ENCODE measurements around the gene PDZD2.

PDZD2 gene

DNA sequence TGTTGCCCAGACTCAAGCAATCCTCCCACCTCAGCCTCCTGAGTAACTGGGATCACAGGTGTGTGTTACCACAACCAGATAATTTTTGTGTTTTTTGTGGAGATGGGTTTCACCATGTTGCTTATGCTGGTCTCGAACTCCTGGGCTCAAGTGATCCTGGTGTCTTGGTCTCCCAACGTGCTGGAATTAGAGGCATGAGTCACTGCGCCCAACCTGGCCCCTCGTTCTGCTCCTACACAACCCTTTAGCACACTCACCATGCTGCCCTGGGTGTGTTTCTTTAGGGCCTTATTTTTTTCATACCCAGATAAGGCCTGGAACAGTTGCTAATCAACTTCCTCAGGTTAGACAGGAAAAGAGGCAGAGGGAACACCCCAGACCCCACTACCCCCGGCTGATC is 2.6 kb downstream of the PDZD2 start:
- no peak overlapping the region for H3K4me3 ChIP-seq
- DNase-seq = no peak
- no peaks in the 10 kb centered on the region for H3K9me3 ChIP-seq
- intact Hi-C loops (cut with DNase I; ENCODE audit: low total_unique reads) = no loop called here
- H3K36me3 ChIP-seq = no peaks in the 10 kb centered on the region
- no peak overlapping the region for H3K27ac ChIP-seq
- peaks cover 0 to 24% (median 11%) of the 10 kb centered on the region in 4 donors for H3K4me1 ChIP-seq
- H3K27me3 ChIP-seq = no peaks in the 10 kb centered on the region
- TF ChIP-seq, protein P1, sequence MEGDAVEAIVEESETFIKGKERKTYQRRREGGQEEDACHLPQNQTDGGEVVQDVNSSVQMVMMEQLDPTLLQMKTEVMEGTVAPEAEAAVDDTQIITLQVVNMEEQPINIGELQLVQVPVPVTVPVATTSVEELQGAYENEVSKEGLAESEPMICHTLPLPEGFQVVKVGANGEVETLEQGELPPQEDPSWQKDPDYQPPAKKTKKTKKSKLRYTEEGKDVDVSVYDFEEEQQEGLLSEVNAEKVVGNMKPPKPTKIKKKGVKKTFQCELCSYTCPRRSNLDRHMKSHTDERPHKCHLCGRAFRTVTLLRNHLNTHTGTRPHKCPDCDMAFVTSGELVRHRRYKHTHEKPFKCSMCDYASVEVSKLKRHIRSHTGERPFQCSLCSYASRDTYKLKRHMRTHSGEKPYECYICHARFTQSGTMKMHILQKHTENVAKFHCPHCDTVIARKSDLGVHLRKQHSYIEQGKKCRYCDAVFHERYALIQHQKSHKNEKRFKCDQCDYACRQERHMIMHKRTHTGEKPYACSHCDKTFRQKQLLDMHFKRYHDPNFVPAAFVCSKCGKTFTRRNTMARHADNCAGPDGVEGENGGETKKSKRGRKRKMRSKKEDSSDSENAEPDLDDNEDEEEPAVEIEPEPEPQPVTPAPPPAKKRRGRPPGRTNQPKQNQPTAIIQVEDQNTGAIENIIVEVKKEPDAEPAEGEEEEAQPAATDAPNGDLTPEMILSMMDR (IDR thresholded peaks at IDR 0.05) = no peak

DNA sequence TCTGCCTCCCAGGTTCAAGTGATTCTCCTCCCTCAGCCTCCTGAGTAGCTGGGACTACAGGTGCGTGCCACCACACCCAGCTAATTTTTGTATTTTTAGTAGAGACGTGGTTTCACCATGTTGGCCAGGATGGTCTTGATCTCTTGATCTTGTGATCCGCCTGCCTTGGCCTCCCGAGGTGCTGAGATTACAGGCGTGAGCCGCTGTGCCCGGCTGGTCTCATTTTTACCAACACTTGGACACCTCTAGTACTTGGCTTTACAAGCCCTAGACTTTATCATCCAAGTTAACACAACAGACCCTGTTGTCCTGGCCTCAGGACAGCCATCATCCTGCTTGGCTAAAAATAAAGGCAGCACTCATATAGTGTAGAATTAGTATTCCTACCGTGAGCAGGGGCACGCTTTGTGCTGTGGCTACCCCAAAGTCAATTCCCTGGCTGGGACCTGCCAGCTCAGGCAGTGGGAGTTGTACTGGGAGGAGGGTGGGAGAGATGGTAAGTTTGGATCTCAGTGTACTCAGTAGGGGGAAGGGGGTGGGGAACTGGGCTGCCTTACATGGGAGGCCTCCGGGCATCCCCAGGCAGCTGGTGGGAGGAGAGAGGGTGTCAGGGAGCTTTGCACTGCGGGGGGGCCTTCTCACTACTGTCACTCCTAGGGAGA is 6.6 kb downstream of the PDZD2 start:
- Histone ChIP-seq H3K27me3 (no peaks in the 10 kb centered on the region), H3K4me3 (no peak overlapping the region), H3K36me3 (no peaks in the 10 kb centered on the region), H3K9me3 (no peaks in the 10 kb centered on the region), H3K4me1 (no peaks in the 10 kb centered on the region), H3K27ac (no peak overlapping the region)
- intact Hi-C loops (cut with DNase I; ENCODE audit: low total_unique reads) = no loop called here
- no peak for DNase-seq
- TF ChIP-seq, protein P1 (IDR thresholded peaks at IDR 0.05) = no peak

DNA sequence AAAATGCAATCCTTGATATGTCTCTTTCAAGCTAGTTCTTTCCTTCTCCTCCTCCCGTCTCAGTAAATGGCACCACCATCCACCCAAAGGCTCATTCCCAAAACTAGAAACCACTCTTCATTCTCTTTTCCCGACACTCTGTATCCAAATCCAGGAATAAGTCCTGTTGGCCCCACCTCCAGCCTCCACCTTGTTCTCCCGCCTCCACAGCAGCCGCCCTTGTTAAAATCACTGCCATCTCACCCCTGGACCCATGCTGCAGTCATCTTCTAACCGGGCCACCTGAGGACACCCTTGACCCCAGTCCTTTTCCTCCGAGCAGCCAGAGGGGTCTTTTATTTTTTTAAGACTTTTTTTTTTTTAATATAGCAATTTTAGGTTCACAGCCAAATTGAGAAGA is 9.4 kb downstream of the PDZD2 start:
- TF ChIP-seq, protein P1 (IDR thresholded peaks at IDR 0.05) = no peak
- no peaks in the 10 kb centered on the region for H3K27me3 ChIP-seq
- DNase-seq = no peak
- H3K4me1 ChIP-seq = no peaks in the 10 kb centered on the region
- no peaks in the 10 kb centered on the region for H3K36me3 ChIP-seq
- H3K27ac ChIP-seq = no peak overlapping the region
- intact Hi-C loops (cut with DNase I; ENCODE audit: low total_unique reads) = no loop called here
- no peak overlapping the region for H3K4me3 ChIP-seq
- no peaks in the 10 kb centered on the region for H3K9me3 ChIP-seq

DNA sequence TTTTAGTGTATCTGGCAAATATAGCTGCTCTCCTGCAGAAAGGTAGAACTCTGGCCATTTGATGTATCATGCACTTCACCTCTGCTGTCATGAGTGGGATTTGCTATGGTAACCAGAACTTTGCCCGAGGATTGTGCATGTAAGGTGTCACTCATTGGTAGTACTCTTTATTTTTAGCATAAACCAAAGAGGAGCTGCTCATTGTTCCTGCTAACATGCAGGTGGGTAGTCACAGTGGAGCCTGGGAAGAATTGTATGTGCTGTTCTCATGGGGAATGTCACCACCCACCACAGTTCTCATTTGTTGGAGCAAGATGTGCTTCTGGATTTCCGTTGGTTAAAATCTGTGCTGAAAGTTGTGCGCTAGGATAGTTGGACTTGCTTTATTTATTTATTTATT is 12.3 kb downstream of the PDZD2 start:
- H3K27ac ChIP-seq = no peak overlapping the region

DNA sequence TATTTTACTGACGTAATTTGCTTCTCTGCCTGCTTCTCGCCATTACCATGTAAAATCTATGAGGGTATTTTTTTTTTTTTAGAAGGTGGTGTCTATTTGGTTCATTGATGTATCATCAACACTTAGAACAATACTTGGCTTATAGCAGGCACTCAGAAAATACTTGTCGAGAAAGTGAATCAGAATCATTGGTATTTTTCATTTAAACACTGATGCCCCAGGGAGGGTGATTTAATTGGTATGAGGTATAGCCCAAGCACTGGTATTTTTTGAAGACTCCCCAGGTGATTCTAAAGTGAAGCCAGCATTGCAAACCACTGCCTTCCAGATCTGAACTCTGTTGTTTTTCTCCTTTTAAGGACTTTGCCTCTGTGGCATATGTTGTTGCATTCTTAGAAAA is 16.6 kb downstream of the PDZD2 start:
- intact Hi-C loops (cut with DNase I; ENCODE audit: low total_unique reads) = no loop called here
- DNase-seq = no peak
- H3K27me3 ChIP-seq = no peaks in the 10 kb centered on the region
- no peaks in the 10 kb centered on the region for H3K36me3 ChIP-seq
- no peaks in the 10 kb centered on the region for H3K4me1 ChIP-seq
- H3K27ac ChIP-seq = no peak overlapping the region
- no peaks in the 10 kb centered on the region for H3K9me3 ChIP-seq
- TF ChIP-seq, protein P1 (IDR thresholded peaks at IDR 0.05) = no peak
- no peak overlapping the region for H3K4me3 ChIP-seq

More for the DNA sequence above, 12.3 kb downstream of the PDZD2 start:
- TF ChIP-seq, protein P1 (IDR thresholded peaks at IDR 0.05) = no peak
- DNase-seq = no peak
- H3K4me3 ChIP-seq = no peak overlapping the region
- H3K9me3 ChIP-seq = no peaks in the 10 kb centered on the region
- intact Hi-C loops (cut with DNase I; ENCODE audit: low total_unique reads) = no loop called here
- H3K4me1 ChIP-seq = no peaks in the 10 kb centered on the region
- no peaks in the 10 kb centered on the region for H3K27me3 ChIP-seq
- no peaks in the 10 kb centered on the region for H3K36me3 ChIP-seq

DNA sequence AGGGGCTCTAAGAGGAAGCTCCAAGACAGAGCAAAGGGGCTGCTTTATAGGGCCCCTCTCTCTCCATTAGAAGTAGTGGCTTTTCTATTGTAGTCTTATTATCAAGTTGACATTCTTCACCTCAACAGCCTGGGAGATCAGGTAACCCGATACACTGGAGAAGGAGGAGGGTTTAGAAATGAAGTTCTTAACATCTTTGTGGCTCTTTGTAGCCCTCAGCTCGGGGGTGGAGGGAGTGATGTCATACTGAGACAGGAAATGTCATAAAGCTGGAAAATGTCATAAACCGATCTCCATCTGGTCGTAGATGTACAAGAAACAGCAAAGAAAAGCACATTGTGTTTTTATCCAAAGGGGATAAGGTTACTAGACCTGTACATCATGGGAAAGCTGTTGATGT is 17.9 kb downstream of the PDZD2 start:
- intact Hi-C loops (cut with DNase I; ENCODE audit: low total_unique reads) = no loop called here
- Histone ChIP-seq H3K36me3 (no peaks in the 10 kb centered on the region), H3K27ac (no peak overlapping the region), H3K27me3 (no peaks in the 10 kb centered on the region), H3K4me3 (no peak overlapping the region), H3K9me3 (no peaks in the 10 kb centered on the region), H3K4me1 (no peaks in the 10 kb centered on the region)
- DNase-seq = no peak
- TF ChIP-seq, protein P1 (IDR thresholded peaks at IDR 0.05) = no peak

Data from tibial artery (tissue), 4 donors.